GM21717 (cell line): ENCODE results near the gene PLCH1.

ENCODE experiments used
- ATAC-seq: cut with Tn5 transposase; IDR thresholded peaks from one replicate; pipeline ENCODE4 v1.9.1; 2021; ENCODE audit warnings: mild to moderate bottlenecking, moderate library complexity; ENCODE audit not compliant: unreplicated experiment

The PLCH1 gene, protein sequence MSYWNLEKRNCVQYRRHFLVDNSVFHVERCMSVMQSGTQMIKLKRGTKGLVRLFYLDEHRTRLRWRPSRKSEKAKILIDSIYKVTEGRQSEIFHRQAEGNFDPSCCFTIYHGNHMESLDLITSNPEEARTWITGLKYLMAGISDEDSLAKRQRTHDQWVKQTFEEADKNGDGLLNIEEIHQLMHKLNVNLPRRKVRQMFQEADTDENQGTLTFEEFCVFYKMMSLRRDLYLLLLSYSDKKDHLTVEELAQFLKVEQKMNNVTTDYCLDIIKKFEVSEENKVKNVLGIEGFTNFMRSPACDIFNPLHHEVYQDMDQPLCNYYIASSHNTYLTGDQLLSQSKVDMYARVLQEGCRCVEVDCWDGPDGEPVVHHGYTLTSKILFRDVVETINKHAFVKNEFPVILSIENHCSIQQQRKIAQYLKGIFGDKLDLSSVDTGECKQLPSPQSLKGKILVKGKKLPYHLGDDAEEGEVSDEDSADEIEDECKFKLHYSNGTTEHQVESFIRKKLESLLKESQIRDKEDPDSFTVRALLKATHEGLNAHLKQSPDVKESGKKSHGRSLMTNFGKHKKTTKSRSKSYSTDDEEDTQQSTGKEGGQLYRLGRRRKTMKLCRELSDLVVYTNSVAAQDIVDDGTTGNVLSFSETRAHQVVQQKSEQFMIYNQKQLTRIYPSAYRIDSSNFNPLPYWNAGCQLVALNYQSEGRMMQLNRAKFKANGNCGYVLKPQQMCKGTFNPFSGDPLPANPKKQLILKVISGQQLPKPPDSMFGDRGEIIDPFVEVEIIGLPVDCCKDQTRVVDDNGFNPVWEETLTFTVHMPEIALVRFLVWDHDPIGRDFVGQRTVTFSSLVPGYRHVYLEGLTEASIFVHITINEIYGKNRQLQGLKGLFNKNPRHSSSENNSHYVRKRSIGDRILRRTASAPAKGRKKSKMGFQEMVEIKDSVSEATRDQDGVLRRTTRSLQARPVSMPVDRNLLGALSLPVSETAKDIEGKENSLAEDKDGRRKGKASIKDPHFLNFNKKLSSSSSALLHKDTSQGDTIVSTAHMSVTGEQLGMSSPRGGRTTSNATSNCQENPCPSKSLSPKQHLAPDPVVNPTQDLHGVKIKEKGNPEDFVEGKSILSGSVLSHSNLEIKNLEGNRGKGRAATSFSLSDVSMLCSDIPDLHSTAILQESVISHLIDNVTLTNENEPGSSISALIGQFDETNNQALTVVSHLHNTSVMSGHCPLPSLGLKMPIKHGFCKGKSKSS (N-terminal part only)

GRCh38 chr3:155744626-155745324 is at the start of gene PLCH1:
Gene PLCH1 (minus strand): TSS chr3:155745071. CDS start chr3:155704224, 40,847 bp downstream.
- peak; percentile 65 for ATAC-seq

DNA sequence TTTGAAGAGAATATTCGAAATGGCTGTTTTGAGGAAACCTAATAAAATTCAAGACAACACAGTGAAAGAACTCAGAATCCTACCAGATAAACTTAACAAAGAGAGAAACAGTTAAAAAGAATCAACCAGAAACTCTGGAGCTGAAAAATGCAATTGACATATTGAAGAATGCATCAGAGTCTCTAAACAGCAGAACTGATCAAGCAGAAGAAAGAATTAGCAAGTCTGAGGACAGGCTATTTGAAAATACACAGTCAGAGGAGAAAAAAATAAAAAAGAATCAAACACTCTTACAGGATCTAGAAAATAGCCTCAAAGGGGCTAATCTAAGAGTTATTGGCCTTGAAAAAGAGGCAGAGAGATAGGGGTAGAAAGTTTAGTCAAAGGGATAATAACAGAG is 47.7 kb upstream of the PLCH1 start:
- ATAC-seq = no peak

DNA sequence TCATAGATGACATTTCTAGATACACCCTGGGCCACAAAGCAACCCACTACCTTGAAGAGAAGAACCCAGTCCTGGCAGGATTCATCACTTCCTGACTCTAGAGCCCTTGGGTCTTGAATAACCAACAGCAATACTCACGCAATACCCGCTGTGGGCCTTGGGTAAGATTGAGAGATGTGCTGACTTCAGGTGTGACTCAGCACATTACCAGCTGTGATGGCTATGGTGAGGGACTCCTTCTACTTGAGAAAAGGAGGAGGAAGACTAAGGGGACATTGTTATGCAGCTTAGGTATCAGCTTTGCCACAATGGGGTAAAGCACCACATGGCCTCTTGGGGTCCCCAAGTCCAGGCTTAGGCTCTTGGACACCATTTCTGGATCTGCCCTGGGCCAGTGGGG is 46.3 kb upstream of the PLCH1 start:
- no peak for ATAC-seq

- ATAC-seq = no peak
These were observed 45.5 kb upstream of the PLCH1 start for GRCh38 chr3:155790272-155790925.

DNA sequence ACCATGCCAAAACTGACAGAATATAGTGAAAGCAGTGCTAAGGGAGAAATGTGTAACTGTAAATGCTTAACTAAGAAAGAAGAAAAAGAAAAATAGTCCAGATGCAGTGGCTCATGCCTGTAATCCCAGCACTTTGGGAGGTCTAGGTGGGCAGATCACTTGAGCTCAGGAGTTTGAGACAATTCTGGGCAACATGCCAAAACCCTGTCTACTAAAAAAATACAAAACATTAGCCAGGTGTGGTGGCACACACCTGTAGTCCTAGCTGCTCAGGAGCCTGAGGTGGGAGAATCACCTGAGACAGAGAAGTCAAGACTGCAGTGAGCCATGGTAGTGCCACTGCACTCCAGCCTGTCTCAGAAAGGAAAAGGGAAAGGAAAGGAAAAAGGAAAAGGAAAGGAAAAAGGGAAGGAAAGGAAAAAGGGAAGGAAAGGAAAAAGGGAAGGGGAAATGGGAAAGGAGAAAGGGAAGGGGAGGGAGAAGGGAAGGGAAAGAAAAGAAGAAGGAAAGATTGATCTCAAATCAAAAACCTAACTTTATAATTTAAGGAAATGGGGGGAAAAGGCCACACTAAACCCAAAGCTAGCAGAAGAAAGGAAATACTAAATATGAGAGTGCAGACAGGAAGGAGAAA is 40.9 kb upstream of the PLCH1 start:
- ATAC-seq = no peak

DNA sequence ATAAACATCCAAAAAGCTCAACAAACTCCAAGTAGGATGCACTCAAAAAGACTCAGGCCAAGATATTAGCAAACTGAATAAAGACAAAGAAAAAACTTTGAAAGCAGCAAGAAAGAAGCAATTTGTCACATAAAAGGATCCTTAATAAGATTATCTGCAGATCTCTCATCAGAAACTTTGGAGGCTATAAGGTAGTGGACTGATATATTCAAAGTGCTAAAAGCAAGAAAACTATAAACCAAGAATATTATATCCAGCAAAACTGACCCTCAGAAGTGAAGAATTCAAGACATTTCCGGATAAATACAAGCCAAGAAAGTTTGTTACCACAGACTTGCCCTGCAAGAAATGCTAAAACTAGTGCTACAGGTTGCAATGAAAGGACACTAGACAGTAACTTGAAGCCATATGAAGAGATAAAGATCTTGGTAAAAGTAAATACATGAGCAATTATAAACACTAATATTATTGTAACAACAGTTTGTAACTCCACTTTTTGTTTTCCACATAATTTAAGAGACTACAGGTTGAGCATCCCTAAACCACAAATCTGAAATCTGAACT is 37.6 kb upstream of the PLCH1 start:
- no peak for ATAC-seq

DNA sequence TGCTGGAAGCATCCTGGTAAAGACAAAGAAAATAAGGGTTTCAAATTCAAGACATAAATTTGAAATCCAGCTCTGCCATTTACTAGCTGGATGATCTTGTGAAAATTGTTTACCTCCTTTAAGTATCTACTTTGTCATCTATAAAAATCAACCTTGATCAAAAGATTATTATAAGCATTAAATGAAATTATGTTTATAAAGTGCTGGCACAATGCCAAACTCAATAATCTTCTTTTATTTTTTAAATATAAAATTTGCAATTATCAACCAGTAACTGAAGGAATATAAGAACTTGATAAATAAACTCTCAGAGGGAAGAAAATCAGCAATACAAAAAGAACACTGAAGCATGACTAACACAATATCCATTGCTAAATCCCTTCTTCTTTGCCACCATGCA is 35.4 kb upstream of the PLCH1 start:
- no peak for ATAC-seq

DNA sequence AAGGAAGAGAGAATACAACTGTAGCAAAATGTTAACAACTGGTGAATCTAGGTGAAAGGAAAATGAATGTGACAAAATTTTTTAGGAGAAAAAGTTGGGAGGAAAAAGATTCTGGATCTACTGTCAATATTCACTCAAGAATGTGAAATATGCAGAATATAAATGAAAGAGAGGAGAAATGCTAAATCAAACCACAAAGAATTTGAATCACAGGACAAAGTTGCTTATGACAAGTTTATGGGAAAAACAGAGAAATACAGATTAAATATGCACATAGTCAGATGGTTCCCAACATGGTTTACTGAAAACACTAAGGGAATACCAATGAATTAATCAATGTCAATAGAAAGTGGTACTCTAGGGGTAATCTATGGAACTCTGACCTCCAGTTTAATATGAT is 33.6 kb upstream of the PLCH1 start:
- ATAC-seq = no peak

GRCh38 chr3:155772801-155773200 is 27.9 kb upstream of the PLCH1 start:
- no peak for ATAC-seq

DNA sequence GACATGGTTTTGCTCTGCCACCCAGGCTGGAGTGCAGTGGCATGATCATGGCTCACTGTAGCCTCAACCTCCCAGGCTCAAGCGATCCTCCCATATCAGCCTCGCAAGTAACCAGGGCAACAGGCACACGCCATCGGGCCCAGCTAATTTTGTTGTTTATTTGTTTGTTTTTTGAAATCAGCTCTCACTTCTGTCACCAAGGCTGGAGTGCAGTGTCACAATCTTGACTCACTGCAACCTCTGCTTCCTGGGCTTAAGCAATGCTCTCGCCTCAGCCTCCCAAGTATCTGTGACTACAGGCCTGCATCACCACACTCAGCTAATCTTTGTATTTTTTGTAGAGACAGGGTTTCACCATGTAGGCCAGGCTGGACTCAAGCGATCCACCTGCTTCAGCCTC is 26.3 kb upstream of the PLCH1 start:
- ATAC-seq = no peak

DNA sequence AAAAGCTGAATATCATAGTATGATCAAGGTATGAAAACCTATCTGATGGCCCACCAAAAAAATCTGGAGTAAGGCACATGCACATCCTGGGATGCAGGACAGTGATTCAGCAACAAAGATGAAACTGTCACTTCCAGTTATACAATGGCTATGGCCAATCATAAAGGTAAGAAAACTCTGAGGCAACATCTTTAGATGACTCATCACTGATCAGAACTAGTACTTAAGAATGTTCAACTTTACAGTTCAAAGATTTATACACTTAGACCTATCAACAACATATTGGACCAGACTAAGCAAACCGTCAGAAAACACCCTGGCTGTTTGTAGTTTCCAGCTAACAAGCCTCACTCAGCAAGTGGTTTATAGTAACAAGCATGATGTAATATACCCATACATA is 21.3 kb upstream of the PLCH1 start:
- no peak for ATAC-seq

GRCh38 chr3:155763870-155764463 is 19.1 kb upstream of the PLCH1 start:
- no peak for ATAC-seq

DNA sequence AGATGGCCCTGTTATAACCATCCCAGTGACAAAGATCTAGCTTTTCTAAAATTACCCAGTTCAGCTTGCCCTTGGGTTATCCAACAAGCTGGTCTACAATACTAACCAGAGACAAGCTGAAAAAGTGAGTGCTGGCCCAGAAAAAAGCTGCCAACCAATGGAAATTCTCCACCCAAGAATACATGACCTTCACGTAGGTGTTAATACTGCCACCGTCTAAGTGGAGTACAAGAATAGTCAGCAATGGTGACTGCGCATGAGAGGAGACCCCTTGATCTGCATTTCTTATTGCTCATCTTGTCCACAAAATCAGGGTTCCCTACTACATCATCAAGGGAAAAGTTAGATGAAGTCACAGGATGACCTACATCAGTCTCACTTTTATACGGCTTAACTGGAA is 15.8 kb upstream of the PLCH1 start:
- no peak for ATAC-seq

GRCh38 chr3:155757577-155757976 is 12.7 kb upstream of the PLCH1 start:
- ATAC-seq = no peak

GRCh38 chr3:155753038-155753639 is 8.3 kb upstream of the PLCH1 start:
- ATAC-seq = no peak

DNA sequence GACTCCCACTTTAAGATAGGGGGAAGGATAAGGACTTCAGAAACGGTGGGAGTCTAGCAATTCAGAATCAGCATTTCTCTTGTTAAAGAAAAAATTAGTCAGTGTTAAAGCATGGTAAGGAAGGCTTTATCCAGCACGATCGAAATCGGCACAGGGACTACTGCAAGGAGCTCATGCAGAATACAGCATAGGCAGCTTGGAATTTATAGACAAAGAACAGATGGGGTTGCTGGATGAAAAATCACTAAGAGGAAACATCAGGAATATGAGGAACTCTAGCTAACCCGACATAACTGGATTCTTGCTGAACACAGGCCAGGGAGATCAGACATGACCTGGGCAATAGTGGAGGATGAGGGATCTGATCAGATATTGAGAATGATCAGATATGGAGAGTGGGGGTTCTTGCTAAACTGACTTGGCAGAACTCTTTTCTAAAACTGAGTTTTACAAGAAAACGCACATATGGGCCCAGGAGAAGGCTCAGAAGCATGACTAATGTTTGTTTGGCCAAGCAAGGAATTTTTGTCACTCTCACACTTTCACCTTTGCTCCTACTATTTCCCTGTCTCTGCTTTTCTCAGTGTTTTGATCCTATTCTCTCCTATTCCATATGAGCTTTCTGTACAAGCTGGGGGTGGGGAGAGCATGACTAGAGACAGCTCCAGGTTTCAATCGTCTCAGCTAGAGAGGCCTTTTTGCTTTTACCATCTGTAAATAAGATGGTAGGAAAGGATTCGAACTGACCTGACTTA is 3.9 kb upstream of the PLCH1 start:
- no peak for ATAC-seq

DNA sequence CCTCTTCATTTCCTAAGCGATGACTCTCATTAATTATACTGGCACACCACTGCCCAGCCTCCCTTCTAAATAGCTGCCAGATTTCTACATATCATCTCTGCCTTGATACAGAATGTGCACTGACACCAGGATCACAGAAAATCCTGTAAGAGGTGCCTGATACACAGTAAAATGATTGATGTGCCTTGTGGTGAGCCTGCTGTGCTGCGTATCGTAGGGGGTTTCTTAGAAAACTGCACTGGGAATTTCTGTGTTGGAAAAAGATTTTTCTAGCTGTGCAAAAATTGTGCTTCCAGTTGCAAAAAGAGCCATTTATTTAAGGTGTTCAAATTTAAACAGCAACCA is 3.0 kb upstream of the PLCH1 start:
- no peak for ATAC-seq
